Ovary (tissue), 3 donors: ENCODE results near the gene MCU.
"Not testable (repeated sequence)": the region's sequence is repeated elsewhere in the genome, so short reads cannot be mapped to it uniquely, and the experiment has no call there.

Experiments used
- CTCF ChIP-seq, 3 donors: fragments of 450-650 bp in 2 of 3; fragments of 200-600 bp in 1 of 3; IDR thresholded peaks; one replicate each; pipeline versions ENCODE4 v1.5.1 to v1.8.0; 2016 to 2022; ENCODE audit warnings: antibody characterized with exemption in 3 of 3, mild to moderate bottlenecking in 1 of 3
- EP300 ChIP-seq: sonication (generic); formaldehyde crosslinking; IDR thresholded peaks from one replicate; pipeline ENCODE4 v1.6.1; 2017; ENCODE audit warnings: antibody characterized with exemption
- POLR2A ChIP-seq: fragments of 450-650 bp; IDR thresholded peaks from one replicate; pipeline ENCODE4 v1.6.1; 2017; ENCODE audit warnings: antibody characterized with exemption, mild to moderate bottlenecking, moderate library complexity
- donor health status: DM: no; HTN: no; CAD: no.

- not testable (repeated sequence) for TF ChIP-seq CTCF (IDR thresholded peaks at IDR 0.05); POLR2A; EP300
Measured at GRCh38 chr10:72771195-72771594, 79.3 kb downstream of the MCU start.
